ENCODE measurements around the gene SCD5. TPM values are rescaled to one million over a fixed set of nuclear protein-coding genes. Genes with fewer than 3 reads are reported as not detected.
"Not testable (repeated sequence)": the region's sequence is repeated elsewhere in the genome, so short reads cannot be mapped to it uniquely, and the experiment has no call there.

Gene SCD5
- 10 to 100 TPM; 11.9 to 16.7 TPM for total RNA-seq
- long read RNA-seq, donor 1, partial matches to known transcripts = 1 of 4 reads
- long read RNA-seq, donor 1, other reads (novel, unspliced or antisense) = 1 of 4 reads
- long read RNA-seq, donor 2, transcript SCD5-202 (5 exons, 3,101 nt) = major isoform, 11 of 16 reads
- long read RNA-seq, donor 2, partial matches to known transcripts = 0 of 16 reads
- long read RNA-seq, donor 2, other reads (novel, unspliced or antisense) = 3 of 16 reads

DNA sequence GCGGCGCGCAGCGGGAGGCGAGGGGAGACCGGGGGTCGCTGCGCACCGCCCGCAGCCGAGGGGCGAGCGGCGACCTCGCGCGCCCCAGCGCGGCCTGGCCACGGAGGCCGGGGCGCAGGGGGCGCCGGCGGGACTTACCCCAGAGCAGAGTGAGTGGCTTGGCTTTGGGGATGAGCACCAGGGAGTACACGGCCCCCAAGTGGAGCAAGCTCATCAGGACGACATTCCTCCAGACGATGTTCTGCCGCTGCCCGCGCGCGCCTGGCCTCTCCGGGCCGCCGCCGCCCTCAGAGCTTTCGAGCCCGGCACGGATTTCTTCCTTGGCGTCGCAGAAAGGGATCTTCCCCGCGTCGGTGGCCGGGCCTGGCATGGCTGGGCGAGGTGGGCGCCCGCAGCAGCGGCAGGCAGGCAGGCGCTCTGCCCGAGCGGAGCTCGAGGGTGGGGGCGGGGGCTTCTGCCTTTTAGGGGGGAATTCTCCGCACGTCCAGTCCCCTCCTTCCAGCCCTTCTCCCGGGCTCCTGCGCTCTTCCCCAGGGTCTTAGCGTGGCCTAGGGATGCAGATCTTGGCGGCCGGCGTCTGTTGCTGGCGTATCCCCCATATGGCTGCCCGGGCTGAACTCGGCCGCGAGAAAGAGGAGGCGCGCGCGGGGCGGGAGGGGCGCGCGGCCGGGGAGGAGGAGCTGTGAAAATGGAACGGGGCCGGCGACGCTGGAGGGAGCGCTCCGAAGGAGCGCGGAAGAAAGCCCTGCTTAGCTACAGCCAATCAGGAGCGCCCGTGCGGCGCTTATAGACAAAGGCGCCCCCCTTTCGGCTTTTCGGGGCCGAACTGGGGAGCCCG, at the start of gene SCD5:
Gene SCD5 (minus strand): TSS at position 629 of the 838 bp plus-strand sequence. CDS start 259 bp downstream, at position 370.
- peak; percentile 88 for DNase-seq (ENCODE audit: low spot score)
- intact Hi-C loops (cut with DNase I) = no loop called here

DNA sequence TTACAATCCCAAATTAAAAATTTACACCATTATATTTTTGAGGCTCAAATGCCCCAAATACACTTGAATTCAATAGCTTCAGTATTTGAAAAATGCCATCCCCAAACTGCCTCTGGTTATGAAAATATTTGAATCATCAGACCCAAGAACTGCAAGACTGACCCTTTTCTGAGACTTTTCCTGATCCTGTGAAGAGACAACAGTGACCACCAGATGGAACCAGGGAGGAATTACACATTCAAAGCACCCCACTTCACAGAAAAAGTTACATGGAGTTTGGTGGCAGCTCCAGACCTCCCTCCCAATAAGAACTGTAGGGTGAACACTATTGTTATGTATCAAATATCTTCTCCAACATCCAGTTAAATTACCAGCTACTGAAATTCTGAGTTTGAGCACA, 44.0 kb upstream of the SCD5 start:
- DNase-seq (ENCODE audit: low spot score) = no peak
- intact Hi-C loops (cut with DNase I) = no loop called here

DNA sequence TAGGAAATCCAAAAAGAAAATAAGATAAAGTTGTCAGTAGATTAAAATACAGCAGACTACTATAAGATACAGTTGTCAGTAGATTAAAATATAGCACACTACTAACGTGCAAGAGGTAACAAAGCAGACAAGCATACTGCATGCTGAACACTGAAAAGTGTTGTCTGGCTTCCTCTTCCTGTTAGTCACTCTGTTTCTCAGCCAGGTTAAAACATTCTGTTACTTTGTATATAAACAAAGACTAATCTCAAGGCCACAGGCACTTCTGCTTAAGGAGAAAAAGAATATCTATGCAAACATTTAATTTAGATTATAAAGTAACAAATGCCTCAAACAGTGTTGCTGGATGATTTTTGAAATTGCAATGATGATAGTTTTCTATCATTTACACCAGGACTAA, 41.0 kb upstream of the SCD5 start:
- intact Hi-C loops (cut with DNase I) = no loop called here
- no peak for DNase-seq (ENCODE audit: low spot score)

DNA sequence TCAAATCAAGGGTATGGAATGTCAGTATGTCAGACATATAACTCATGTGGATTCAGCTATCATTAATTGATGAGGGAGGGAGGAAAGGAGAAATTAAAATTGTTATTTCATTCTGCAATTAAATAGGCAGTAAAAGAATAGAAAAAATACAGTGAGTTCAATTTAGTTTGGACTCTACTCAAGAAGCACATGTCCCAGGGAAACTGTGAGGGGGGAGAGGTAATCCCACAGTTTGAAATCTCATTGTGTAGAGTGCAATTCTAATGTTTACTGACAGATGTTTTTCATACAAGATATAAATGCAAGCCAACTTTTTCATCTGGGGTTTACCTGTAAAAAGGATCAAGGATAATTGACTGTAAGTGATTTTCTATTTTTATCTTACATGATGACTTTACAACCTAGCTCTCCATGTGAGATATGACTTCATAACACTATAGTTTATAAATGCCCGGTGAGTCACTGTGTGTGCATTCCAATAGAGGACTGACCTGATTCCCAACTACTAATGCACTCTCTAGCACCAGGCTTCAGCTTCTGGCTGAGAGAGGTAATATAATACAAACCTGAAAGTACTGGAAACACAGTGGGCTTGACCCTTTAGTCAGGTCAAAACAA, 35.2 kb upstream of the SCD5 start:
- DNase-seq (ENCODE audit: low spot score) = no peak
- intact Hi-C loops (cut with DNase I) = no loop called here

DNA sequence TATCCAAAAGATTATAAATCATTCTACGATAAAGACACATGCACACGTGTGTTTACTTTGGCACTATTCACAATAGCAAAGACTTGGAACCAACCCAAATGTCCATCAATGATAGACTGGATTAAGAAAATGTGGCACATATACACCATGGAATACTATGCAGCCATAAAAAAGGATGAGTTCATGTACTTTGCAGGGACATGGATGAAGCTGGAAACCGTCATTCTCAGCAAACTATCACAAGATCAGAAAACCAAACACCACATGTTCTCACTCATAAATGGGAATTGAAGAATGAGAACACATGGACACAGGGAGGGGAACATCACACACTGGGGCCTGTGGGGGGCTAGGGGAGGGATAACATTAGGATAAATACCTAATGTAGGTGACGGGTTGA, 34.5 kb upstream of the SCD5 start:
- intact Hi-C loops (cut with DNase I) = not testable (repeated sequence)

DNA sequence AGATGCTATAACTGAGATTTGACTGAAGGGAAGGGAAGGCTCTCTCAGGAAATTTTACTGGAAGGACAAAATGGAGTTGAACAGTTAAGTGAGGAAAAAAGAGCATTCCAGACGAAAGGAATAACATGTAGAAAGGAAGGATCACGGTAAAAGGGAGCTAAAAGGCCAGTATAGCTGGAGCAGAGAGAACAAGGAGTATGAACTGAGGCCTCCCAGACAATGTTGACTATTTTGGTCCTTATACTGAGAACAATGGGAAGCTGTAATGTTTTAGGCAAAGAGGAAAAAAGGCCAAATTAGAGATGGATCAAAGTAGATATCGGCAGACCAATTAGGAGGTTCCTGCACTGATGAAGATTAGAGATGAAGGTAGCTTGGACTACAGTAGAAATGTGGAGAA, 26.8 kb upstream of the SCD5 start:
- no peak for DNase-seq (ENCODE audit: low spot score)
- intact Hi-C loops (cut with DNase I) = no loop called here

More for the DNA sequence above, 34.5 kb upstream of the SCD5 start:
- DNase-seq (ENCODE audit: low spot score) = not testable (repeated sequence)

DNA sequence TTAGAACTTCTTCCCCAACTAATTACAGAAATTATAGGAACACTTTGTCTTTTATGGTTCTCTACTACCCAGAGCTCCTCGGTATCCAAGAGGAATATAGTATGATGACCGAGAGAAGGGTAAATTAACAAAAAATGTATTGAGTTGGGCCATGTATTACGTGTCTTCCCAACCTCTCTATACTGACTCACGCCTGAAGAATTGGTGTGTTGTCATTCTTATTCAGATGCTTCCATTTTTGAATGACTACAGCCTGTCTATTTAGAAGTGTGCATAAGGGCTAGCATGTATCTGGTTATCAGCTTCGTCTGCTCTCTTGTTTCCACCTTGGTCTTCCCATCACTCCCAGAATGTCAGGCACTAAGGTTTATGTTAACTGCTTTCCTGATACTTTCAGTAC, 24.5 kb upstream of the SCD5 start:
- DNase-seq (ENCODE audit: low spot score) = no peak
- intact Hi-C loops (cut with DNase I) = no loop called here

DNA sequence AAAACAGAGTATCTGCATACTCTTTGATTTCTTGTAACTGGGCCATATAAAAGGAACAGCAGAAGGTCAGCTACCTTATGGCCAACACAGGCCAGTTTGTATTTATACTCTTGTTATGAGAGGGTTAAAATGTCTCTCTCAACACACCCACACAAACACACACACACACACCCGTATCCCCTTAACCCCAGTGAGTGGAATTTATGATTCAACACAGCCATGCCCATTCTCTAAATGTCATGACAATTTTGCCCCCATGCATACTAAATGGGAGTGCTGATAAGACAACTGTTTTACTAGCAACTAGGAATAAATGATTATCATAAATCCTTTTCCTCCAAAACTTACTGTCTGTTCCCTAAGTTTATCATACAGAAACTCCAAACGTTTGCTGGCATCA, 22.1 kb upstream of the SCD5 start:
- intact Hi-C loops (cut with DNase I) = no loop called here
- no peak for DNase-seq (ENCODE audit: low spot score)

DNA sequence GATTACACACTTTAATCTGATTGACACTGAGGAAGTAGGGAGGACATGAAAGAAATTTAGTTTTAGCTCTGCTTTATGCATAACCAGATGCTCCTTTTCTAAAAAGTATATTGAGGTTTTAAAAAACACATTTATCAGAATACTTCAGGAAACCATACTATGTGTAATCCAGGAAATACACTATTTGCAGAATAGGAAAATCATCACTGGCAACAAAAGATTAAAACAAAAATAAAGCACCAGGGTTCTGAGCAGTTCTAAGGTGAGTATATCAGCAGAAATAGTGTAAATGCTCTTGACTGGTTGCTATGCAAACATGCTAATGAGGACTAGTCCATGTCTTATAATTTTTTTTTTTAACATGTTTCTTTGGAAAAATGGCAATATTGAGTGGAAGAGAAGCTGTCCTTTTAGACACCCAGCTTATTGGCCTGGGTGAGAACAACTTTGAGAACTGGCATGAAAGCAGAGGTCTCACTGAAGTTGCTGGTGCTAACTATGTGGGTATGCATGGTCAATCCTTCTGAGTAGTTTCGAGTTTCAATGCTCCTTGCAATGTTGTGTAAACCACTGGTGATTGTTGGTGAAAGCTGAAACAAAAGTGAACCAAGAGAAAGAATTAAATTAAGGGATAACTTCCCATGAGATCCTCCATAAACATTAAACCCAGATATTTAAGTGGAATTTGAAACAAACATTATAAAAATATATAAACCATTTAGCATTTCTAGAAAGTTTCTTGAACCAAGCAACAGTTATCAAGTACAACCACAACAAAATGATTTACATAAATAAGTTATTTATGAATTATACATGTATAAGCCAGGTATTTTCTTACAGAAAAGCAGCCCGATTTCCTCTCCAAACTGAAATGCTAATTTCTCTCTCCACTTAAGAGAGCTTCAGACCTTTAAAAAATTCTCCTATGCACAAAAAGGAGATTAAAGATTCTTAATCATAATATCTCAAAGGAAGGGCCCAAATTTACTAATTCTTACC, 20.4 kb upstream of the SCD5 start:
- intact Hi-C loops (cut with DNase I) = no loop called here
- no peak for DNase-seq (ENCODE audit: low spot score)

DNA sequence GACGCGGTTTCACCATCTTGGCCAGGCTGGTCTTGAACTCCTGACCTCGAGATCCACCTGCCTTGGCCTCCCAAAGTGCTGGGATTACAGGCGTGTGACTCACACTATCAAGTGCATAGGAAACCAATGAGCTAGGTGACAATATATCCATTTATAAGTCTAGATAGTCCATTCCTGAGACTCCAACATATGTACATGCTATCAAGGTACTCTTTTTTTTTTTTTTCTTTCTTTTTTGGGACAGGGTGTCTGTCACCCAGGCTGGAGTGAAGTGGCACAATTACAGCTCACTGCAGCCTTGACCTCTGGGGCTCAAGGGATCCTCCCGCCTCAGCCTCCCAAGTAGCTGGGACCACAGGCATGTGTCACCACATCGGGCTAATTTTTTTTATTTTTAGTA, 18.3 kb upstream of the SCD5 start:
- DNase-seq (ENCODE audit: low spot score); intact Hi-C loops (cut with DNase I): not testable (repeated sequence)

DNA sequence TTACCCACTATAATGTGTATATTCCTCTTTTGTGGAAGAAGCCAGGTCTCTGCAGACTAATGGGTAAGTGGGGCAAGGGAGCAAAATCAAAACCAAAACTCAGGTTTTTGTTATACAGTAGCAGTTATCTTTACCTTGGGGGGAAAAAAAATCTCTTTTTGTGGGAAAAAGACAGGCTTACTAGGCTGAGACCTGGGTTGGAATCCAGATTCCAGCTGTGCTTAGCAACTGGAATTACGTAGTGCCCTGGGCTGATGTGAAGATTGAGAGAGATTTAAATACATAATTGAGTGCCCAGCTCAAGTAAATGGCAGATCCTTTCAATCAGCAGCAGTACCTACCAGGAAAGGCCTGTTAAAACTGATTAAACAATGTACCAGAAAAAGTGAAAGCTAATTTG, 15.4 kb upstream of the SCD5 start:
- intact Hi-C loops (cut with DNase I) = no loop called here
- no peak for DNase-seq (ENCODE audit: low spot score)

DNA sequence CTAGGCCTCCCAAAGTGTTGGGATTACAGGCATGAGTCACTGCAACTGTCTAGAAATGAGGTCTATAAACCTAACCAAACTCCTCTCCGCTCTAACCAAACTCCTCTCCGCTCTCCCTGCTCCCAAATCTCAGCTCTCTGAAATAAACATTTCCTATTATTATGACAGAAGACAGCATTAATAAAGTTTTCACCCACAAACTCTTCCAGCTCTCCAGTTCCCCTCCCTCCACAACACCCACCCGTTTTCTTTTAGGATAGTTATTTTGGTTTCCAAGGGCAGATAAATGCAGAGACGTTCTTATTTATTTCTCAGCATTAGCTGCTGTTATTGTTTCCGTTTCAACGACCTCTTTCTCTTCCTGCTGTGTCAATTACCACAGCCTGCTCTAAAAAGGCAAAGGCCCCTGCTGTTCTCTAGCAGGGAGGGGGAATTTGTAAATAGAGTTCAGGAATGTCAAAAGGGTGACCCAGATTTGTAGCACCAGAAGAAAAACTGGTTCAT, 13.3 kb upstream of the SCD5 start:
- intact Hi-C loops (cut with DNase I) = no loop called here
- no peak for DNase-seq (ENCODE audit: low spot score)

DNA sequence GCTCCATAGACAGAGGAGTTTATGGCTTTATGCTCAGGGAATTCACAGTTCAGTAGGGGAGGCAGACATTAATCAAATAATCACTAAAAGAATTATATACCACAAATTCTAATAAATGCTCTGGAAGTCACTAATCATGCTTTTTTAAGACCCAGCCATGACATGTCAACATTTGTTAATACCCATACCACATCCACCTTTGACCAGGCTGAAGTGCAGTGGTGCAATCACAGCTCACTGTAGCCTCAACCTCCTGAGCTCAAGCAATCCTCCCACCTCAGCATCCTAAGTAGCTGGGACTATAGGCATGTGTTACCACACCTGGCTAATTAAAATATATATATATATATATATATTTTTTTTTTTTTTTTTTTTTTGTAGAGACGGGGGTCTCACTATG, 12.8 kb upstream of the SCD5 start:
- DNase-seq (ENCODE audit: low spot score) = no peak
- intact Hi-C loops (cut with DNase I) = no loop called here

DNA sequence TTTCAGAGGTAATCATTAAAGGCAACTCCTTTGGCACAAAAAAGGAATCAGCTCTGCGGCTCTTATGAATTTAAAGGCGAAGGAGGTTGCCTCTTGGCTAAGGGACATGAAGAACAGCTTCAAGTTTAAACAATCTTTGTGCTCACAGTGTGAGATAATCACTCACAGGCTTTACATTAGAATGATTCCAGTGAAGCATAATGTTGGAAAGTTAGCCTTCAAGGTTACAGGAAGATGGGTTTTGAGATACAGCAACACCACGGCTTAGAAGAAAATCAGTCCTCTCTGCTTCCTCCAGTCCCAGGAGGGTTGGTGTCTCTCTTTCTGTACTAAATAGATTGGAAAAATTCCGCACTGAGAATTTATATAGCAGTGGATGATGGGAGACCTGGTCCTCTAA, 11.6 kb upstream of the SCD5 start:
- DNase-seq (ENCODE audit: low spot score) = no peak
- intact Hi-C loops (cut with DNase I) = no loop called here

DNA sequence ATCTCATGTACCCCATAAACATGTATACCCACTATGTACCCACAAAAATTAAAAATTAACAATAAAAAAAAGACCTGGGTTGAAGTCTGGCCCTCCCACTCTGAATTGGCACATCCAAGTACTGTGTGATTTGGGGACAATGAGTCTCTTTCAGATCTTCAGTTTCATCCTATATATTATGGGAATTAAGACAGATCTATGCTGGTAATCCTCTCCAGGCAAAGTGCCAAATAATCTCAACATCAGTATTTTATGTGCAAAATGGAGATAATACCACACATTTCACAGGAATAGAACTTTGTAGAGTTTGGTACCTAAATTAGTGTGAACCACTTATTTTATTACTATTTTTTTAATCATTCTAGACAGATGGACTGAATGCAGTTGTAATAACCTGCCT, 11.0 kb upstream of the SCD5 start:
- DNase-seq (ENCODE audit: low spot score) = no peak
- intact Hi-C loops (cut with DNase I) = no loop called here

DNA sequence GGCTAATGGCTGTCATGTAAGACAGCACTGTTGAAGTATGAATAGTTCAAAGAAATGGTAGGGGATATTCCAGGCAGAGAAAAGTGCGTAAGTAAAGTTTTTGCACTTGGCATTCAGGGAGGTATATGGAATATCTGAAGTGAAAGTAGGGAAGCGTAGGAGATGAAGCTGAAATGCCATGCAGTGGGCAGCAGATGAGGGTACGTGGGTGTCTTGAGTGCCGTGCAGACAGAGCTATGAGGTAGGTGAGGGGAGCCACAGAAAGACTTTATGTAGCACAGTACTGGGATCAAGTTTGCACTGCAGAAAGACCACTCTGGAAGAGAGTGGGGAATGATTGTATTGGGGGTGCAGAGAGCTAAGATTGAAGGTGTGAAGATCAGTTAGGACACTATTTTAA, 5.2 kb upstream of the SCD5 start:
- DNase-seq (ENCODE audit: low spot score) = peak; percentile 6
- intact Hi-C loops (cut with DNase I) = no loop called here

DNA sequence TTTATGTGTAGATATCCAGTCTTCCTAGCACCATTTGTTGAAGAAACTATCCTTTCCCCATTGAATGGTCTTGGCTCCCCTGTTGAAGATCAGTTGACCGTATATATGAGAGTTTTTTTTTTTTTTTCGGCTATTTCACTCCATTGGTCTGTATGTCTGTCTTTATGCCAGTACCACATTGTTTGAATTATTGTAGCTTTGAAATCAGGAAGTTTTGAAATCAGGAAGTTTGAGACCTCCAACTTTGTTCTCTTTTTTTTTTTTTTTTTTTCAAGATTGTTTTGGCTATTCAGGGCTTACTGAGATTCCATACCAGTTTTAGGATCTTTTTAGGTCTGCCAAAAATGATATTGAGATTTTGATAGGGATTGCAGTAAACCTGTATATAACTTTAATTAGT, 4.3 kb upstream of the SCD5 start:
- DNase-seq (ENCODE audit: low spot score) = no peak
- intact Hi-C loops (cut with DNase I) = no loop called here

DNA sequence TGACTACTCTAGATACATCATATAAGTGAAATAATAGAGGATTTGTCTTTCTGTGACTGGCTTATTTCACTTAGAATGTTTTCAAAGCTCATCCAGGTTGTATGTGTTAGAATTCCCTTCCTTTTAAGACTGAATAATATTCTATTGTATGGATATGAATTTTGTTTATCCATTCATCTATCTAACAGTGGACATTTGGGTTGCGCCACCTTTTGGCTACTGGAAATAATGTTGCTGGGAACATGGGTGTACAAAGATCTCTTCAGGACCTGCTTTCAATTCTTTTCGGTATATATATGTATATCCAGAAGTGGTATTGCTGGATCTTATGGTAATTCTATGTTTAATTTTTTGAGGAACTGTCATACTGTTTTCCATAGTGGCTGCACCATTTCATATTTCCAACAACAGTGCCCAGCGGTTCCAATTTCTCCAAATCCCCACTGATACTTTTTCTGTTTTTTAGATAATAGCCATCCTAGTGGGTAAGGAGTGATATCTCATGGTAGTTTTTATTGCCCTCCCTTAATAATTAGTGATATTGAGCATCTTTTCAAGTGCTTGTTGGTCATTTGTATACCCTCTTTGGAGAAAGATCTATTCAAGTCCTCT, 3.4 kb upstream of the SCD5 start:
- intact Hi-C loops (cut with DNase I) = no loop called here

More for the DNA sequence above, 3.4 kb upstream of the SCD5 start:
- DNase-seq (ENCODE audit: low spot score) = no peak

Measured in posterior vena cava (tissue), 2 donors.